ENCODE measurements around the gene CIDEC.

- TF ChIP-seq, protein P1, sequence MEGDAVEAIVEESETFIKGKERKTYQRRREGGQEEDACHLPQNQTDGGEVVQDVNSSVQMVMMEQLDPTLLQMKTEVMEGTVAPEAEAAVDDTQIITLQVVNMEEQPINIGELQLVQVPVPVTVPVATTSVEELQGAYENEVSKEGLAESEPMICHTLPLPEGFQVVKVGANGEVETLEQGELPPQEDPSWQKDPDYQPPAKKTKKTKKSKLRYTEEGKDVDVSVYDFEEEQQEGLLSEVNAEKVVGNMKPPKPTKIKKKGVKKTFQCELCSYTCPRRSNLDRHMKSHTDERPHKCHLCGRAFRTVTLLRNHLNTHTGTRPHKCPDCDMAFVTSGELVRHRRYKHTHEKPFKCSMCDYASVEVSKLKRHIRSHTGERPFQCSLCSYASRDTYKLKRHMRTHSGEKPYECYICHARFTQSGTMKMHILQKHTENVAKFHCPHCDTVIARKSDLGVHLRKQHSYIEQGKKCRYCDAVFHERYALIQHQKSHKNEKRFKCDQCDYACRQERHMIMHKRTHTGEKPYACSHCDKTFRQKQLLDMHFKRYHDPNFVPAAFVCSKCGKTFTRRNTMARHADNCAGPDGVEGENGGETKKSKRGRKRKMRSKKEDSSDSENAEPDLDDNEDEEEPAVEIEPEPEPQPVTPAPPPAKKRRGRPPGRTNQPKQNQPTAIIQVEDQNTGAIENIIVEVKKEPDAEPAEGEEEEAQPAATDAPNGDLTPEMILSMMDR (IDR thresholded peaks at IDR 0.05; ENCODE audit: low read depth, low read length, missing input control), result no peak
- peak in 1 of 2 donors; percentile 34 for TF ChIP-seq RXRA (IDR thresholded peaks at IDR 0.05)
- no peak for TF ChIP-seq TAF1 (conservative IDR thresholded peaks at IDR 0.05)
- no peak for TF ChIP-seq HNF4G (IDR thresholded peaks at IDR 0.05)
- TF ChIP-seq JUND (IDR thresholded peaks at IDR 0.05), result peak; percentile 27 to 42
- TF ChIP-seq, protein P2, sequence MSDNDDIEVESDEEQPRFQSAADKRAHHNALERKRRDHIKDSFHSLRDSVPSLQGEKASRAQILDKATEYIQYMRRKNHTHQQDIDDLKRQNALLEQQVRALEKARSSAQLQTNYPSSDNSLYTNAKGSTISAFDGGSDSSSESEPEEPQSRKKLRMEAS (IDR thresholded peaks at IDR 0.05), result no peak
- TF ChIP-seq HNF4A (conservative IDR thresholded peaks at IDR 0.05), result peak; percentile 57 to 71
- no peak for TF ChIP-seq EGR1 (IDR thresholded peaks at IDR 0.05; ENCODE audit: low read depth in 2 of 2)
- TF ChIP-seq NR2F2 (IDR thresholded peaks at IDR 0.05), result no peak
- TF ChIP-seq GABPA (IDR thresholded peaks at IDR 0.05 in 1 of 2, conservative IDR thresholded peaks at IDR 0.05 in 1 of 2), result no peak
- no peak for TF ChIP-seq REST (IDR thresholded peaks at IDR 0.05)
- TF ChIP-seq RAD21 (IDR thresholded peaks at IDR 0.05), result no peak
- TF ChIP-seq YY1 (IDR thresholded peaks at IDR 0.05), result no peak
These were observed 18.6 kb upstream of the CIDEC start for GRCh38 chr3:9898467-9899241.

Data from liver (tissue), 3 donors.